GM15510 (cell line): ENCODE data around the gene PCNX2.

Experiments
- POLR2A ChIP-seq: IDR thresholded peaks from 3 replicates; pipeline ENCODE4 v1.6.1; 2011; ENCODE audit warnings: borderline replicate concordance; ENCODE audit not compliant: insufficient read length; ENCODE audit errors: extremely low read depth

The PCNX2 gene

DNA sequence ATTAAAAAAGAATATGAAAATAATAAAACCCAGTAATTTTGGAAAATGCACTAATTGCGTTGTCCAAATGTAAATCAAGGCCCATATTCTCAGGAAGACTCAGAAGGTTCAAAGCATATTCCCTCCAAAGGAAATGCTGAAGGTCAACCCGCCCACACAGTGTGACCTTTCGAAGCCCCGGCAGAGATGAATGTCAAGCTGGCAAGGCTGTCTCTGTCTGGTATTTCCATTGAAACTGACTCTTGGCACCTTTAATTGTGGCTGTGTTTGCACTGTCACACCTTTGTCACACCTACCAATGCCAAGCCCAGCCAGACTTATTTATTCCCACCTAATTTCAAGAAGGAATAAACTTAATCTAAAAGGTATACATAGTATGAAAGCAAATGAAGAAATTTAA, 262.6 kb downstream of the PCNX2 start:
- TF ChIP-seq POLR2A = no peak

DNA sequence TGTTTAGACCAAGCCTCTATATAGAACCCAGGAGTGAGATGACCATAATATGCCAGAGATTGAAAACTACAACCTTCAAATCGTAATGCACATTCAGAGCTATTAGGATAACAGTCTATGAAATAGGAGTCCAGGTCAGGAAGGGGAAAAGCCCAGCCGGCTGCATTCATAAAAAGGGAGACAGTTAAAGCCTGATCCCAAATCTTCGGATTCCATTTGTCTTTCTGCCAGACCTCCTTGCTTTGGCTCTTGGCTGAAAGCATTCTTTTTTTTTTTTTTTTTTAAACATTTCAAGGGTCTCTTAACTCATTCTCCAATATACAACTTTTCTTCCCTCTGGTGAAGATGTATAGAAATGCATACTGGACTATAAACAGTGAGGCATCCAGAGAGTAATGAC, 264.0 kb downstream of the PCNX2 start:
- TF ChIP-seq POLR2A = no peak

DNA sequence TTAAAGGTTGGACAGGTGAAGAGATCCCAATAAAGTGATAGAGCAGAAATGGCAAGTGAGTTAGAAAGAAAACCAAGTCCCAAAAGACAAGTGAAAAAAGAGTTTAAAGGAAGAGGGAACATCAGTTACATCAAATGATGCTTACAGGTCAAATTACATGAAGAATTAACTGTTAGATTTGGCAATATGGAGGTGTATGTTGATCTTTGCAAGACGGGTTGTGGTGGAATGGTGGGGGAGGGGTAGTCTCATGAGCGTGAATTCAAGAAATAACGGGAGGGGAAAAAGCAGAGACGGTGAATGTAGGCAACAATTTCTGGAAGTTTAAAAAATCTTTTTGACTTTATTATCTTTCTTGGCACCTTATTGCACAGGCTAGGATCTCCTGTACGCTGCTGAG, 268.5 kb downstream of the PCNX2 start:
- no peak for TF ChIP-seq POLR2A

DNA sequence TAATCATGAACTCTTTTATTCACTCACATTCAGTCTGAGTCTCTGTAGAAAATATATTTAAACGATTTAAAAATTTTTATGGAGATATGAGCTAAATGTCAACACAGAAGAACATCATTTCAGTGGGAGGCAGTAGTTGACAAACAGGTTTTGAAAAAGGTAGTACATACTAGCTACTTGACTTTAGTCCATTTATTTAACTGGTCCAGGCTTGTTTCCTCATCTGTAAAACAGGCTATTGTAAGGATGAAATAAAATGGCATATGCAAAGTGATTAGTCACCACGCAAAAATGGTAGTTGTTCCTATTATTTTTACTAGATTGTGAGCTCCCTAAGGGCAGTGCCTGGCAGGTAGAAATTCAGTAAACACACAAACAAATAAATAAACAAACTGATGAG, 270.0 kb downstream of the PCNX2 start:
- TF ChIP-seq POLR2A = no peak

DNA sequence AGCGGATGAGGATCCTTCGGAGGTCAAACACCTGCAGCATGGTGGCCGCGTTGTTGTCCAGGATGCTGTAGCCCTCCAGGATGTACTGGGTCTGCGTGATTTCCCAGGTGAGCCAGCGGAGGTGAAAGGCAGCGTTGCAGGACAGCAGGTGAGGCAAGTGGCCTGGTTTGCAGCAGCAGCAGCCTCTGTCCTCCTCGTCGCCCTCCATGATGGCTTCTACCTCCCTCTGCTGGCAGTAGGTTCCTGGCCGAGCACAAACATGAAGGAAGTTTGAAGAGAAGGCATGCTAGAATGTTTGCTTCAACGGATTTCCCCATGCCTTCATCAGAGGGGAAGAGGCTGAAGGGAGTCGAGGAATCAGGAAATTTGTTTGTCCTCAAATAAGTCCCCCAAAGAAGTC, 270.4 kb downstream of the PCNX2 start:
- no peak for TF ChIP-seq POLR2A

DNA sequence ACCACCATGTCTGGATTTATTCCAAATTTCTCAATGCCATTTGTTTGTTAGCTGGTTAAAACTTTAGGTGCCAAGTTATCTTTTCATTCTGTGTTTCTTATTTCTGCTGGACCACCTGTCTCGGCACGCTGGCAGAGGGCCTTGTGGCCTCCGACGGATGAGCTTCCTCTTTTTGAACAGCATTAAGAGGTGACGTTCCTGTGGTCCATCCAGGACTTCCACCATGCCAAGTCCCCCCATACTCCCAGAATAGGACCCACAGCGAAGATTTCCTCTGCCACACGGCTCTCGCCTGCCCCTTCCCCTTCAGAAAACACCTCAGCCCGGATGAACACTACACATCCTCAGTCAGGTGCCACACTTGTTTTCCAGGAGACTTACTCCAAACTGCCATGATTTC, 271.3 kb downstream of the PCNX2 start:
- TF ChIP-seq POLR2A = no peak

DNA sequence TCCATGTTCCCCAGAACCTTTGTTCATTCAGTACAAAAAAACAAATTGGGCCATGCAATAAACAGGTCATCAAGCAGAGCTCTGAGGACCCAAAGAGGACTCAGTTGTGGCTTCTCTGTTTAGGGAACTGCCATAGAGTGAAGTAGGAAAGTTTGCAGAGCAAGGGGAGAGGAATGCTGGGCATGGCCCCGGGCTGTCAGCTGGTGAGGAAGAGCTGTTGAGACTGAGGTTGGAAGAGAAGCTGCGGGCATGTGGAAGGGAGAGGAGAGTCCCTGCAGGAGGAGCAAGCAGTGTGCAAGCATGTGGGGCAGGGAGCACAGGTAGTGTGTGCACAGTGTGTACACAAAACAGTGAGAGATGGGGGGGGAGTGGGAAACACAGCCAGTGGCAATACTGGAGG, 273.3 kb downstream of the PCNX2 start:
- no peak for TF ChIP-seq POLR2A

DNA sequence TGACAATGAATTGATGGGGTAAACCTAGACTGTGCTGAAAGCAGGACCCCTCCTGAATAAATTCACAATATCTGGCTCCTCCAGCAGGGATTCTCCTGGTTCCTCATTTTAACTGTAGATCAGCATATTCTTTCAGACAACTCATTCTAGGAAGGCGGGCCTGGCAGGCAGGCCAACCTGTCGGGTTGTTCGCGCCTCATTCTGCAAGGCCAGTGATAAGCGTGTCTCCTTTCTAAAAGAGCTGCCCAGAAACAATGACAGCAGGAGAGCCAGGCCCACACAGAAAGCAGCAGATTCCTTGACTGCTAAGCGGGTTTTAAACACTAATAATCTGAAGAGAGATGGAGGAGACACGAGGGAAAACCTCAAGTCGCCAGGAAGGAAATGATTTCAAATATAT, 275.1 kb downstream of the PCNX2 start:
- TF ChIP-seq POLR2A = no peak

DNA sequence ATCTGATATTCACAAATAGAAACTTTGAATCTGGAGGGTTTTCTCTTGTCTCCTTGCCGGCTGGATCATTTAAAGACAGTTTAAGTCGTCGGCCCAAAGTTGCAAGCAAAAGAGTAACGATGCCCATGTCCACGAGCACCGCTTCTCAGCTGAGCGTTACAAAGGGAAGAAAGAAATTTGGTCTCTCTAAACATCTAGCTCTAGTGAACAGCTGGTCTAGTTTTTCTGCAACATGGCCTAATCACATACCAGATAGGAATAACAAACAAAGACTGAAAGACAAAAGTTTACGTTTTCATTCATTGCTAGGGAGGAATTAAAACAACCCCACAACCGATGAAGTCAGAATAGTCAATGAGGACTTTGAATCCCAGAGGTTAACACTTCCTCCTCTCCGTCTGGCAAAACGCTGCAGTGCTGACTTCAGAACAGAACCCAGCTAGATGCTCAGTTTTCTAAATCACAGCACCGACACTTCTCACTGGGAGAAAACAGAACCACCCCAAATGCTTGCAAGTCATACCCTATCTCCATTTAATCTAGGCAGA, 275.7 kb downstream of the PCNX2 start:
- no peak for TF ChIP-seq POLR2A

DNA sequence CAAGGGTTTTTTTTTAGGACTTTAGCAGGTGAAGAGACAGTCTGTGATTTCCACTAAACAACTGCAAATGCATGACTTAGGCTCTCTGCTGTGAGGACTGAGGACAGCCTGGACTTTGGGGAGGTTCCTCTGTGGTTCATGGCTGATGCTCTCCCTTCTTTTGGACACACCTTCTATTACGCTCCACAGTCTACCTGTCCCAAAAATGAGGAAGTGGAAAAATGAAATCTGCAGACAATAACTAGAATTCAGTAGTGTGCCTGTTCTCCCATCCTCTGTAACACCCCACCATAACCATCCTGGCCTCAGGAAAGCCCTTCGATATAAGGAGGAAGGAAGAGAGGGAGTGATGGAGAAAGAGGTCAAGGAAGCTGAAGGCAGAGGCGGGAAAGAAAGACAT, 276.4 kb downstream of the PCNX2 start:
- TF ChIP-seq POLR2A = no peak

DNA sequence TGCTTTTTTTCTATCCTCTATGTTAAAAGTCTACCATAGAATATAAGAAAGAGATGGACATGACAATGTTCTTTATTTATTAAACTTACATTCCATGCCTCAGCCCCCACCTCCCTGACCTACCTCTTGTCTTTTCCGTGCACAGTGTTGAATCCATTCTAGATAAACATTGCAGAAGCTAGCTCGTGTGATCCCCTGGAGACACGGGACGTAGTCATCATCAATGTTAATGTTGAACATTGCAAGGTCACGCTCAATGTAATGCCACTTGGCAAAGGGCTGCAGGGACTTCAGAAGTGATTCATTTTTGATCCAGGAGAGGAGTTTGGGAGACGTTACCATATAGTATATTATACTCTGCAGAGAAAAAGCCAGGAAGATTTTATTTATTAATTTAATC, 278.7 kb downstream of the PCNX2 start:
- TF ChIP-seq POLR2A = no peak

DNA sequence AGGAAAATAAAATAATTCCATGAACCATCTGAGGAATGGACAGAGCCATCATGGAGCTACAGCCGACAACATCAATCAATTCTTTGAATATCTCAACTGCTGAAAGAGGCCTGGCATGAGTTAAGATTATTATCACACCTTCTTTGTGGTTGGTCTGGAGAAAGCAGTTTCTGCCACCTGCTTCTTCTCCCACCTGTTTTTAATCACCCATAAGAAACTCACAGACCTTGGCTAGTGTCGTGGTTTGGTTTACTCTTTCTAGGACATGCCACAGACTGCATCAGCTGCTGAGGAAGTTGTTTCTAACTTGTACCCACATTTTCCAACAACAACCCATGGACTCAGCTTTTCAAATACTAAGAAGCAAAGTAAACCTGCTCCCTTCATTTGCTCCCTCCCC, 279.6 kb downstream of the PCNX2 start:
- no peak for TF ChIP-seq POLR2A

DNA sequence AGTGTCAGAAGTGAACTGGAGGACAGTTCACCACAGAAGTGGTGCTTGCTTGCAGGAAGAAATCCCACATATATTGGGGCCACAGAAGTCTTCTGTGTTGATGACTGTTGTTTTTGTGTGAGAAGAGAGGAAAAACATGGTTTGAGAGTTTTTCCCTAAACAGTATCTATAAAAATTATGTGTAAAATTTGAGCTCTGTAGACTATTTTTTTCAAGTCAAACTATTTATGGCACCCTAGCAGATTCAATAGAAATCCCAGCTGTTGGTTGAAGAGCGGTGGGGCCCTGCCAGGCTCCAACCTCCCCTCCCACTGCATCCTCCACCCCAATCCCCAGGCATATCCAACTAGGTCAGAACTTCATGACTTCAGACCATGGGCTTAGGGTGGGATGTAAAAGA, 283.5 kb downstream of the PCNX2 start:
- TF ChIP-seq POLR2A = no peak

DNA sequence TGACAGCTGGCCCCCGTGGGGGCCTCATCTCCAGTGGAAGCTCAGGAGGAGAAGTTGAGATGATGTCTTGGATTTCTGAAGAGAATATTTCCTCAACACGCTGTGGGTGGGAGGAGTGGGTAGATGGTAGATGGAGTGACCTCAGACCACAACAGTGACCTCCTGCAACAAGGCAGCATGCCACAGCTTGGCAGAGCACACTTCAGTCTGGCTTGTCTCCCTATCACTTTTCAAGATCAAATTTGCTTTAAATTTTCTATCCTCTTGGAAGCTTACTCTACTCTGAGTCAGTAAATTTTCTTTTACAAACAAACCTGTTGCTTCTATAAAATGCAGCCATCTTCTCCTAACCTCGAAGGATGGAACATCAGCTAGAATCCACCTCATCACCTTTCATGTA, 285.4 kb downstream of the PCNX2 start:
- TF ChIP-seq POLR2A = no peak

DNA sequence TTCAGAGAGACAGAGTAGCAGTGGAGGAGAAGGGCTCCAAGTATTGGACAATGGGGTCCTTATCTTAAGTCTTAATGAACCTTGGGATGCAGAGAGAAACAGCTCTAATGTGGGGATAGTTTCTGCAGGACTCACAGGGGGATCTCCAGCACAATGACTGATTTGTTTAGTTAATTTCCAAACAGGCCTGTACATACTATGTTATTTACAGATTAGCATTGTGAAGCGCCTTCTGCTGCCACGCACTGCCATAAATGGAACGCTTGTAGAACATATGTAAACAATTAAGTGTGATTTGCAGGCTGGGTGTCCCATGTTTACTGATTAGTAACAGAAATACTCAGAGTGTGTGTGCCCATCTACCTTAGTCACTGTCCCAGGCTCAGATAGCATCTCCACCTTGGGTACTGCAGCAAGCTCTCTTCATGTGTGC, 289.0 kb downstream of the PCNX2 start:
- no peak for TF ChIP-seq POLR2A

DNA sequence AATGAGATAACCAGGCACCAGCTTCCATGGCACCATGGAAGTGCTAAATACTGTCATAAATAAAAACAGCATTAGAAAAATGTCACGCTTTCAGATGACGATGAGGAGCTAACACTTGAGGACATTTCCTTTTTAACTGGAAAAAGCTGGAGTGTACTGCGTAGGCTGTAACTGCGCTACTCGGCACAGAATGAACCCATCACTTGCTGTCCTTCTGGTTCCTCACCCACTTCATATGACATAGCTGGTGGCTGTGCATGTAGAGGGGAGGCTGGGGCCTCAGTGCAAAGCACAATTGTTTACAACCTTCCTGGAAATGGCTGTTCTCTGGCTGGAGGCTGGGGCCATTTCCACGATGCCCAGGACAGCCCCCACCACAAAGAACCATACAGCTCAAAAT, 289.4 kb downstream of the PCNX2 start:
- no peak for TF ChIP-seq POLR2A

DNA sequence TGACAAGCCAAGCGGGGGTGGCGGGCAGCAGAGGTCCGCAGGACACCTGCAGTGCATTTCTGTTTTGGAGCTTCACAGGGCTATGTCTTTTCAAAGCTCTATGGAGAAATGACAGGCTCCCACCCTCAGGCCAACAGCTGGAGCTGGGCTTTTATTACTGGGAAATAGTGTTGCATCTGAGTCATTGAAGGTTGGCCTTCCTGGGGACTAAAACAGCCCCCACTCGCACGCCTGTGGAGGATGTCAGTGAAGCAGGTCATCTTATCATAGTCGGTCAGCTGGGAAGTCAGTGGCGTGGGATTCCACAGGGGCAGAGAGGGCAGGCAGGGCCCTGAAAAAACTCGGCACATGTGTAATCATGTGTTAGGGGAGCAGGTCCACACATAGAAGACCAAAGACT, 289.8 kb downstream of the PCNX2 start:
- no peak for TF ChIP-seq POLR2A
